SK-N-DZ (cell line): ENCODE measurements around the gene RAB2B.
"Not testable (repeated sequence)": the region's sequence is repeated elsewhere in the genome, so short reads cannot be mapped to it uniquely, and the experiment has no call there.

Experiments used
- DNase-seq: peaks from one replicate; pipeline ENCODE4 v3.0.0-alpha.2; 2015; ENCODE audit warnings: low spot score

Gene RAB2B

DNA sequence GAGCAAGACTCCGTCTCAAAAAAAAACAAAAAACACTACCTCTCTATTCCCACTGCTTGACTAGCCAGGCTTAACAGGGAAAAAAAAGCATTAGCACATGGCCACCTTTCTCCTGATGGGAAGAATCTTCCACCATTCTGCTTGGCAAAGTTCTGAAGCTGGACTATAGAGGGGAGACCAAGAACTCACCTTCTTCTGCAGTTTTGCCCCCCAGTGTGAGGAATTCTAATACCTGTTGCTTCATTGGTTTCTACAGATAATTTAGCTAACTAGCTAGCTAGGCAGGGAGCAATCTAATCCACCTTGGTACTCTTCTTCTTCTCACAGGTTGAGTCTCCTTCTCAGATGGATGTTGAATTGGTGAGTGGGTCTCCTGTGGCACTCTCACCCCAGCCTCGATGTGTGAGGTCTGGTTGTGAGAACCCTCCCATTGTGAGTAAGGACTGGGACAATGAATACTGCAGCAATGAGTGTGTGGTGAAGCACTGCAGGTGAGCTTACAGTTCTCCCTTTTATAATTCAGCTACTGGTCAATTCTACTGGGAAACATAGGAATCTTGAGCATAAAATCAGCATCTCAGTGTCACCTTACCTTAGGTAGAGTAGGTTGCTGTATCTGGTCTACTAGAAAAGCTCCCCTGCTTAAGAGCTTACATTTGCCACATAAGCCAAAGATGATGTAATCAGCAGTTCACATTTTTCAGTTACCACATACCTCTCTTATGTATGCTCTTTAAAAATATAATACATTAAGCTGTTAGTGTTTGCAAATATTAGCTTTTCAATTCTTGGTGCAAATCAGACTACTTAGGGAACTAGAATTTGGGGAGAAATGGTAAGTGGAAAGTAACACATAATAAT lies 18.4 kb upstream of the RAB2B start:
- no peak for DNase-seq

DNA sequence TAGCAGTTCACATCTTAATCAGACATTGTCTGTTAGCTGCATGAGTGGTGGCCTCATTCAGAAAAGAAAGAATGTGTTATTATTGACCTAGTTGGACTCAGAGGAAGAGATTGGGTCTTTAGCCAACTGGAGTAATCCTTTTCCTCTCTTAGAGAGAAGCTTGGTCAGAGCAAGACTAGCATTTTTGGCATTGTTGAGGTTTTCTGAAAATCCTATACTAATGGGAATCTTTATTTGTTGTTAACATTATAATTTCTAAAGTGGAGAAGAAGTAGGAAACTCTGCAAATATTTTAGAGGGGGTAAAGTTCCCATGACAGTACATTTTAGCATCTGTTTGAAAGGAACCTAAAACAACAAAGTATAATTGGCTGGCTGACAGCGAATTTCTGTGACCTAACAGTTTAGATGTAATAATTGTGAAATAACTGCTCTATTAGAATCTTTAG lies 9.9 kb upstream of the RAB2B start:
- DNase-seq = no peak

DNA sequence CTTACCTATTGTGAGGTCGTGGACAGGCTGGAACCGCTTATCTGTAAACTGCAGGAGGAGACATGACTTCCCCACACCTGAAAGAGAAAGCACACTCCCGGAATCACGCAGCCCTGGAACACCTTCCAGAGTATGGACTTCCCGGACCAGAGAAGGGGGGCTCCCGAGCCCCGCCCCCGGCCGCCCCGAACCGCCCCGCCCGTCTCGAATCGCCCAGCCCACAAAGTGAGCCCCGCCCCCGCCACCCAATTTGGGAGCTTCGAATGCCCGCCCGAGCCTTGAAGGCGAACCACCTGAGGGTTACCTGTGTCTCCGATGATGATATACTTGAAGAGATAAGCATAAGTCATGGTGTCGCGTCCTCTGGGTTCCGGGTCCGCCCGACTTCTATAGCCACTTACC lies 235 bp downstream of the RAB2B start:
- no peak for DNase-seq

DNA sequence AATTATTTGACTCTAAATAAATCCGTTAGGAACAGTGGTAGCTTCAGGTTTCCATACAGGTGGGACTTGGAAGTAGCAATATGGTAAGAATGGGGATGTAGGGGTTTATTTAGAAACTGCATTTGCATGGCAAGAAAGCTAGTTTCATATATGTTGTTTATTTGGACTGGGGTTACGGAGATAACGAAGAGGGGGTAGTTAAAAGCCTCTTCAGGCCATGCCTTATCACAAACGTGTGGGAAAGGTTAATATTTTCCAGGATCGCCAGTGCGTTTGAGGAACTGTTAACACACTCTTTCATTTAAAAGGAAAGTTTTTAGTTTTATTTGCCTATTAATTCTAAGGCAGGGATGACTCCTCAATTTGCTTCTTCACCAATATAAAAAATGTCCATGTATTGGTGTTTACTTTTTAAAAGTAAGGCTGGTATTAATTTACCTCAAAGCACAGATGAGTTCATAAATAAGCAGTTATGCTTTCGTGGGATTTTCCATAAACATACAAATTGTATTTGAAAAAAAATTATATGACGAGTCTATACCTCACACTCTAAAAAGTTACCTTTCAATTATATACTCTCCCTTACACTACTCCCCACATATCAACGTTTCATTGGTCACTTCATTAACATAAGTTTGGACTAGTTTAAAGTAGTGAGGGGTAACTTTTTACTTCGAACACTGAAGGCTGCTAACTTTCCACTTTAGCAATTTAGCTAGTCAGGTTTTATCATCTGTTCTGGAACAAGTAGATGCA lies 814 bp downstream of the RAB2B start:
- no peak for DNase-seq

DNA sequence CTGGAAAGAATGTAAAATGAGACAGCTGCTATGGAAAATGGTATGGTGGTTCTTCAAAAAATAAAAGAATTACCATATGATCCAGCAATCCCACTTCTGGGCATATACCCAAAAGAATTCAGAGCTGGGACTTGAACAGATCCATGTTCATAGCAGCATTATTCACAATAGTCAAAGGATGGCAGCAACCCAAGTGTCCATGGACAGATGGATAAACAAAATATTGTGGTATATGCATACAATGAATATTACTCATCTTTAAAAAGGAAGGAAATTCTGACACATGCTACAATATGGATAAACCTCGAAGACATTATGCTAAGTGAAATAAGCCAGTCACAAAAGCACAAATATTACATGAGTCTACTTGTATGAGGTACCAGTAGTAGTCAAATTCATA lies 9.1 kb downstream of the RAB2B start:
- no peak for DNase-seq

DNA sequence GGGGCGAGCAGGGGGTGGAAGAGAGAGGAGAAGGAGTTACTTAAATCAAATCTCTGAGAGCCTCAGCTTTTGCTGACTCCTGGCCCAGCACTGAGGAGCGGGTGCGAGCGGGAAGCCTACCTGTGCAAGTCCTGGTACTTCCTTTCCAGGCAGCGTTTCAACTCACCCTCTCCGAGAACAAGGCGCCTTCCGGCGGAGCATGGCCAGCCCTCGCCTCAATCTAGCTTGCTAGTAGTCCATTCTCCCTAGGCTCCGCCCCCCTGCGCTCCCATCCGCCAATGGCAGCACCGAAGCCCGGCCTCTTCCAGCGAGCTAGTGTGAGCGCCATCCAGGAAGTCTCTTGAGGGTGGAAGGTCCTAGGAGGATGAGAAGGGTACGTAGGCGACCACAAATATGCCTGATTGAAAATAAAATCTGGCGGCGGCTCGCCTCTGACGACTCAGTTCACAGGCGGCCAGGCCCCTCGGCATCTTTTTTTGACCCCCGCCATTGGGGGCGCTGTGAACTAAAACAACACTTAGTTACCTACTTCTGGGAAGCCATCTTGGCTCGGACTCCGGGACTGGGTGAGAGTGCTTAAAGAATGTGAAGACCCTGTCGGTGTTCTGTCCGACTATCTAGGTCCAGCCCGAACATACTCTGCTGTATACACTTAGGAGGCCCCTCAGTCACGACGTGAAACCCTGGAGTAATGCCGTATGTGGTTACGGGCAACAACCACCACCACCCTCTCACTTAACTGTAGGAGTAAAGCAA lies 20.7 kb downstream of the RAB2B start, which contains the start of gene CHD8:
Gene CHD8, minus strand, starts transcription at position 212 of the 756 bp plus-strand sequence. CDS start 24,480 bp downstream, outside the sequence.
- peak; percentile 100 for DNase-seq

DNA sequence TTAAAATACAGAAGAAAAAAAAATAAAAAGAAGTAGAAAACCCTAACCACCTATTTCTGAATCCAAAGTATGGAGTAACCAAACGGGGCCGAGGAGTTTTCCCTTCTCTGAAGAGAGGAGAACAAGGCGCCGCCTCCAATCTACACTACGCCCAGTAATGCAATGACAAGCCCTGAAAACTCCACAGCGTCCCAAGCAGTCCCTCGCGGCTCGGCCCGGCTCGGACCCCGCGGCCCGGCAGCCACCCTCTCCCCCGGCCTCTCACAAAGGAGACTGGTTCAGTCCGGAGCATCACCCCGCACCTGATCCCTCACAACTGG lies 21.2 kb downstream of the RAB2B start:
- DNase-seq = no peak

DNA sequence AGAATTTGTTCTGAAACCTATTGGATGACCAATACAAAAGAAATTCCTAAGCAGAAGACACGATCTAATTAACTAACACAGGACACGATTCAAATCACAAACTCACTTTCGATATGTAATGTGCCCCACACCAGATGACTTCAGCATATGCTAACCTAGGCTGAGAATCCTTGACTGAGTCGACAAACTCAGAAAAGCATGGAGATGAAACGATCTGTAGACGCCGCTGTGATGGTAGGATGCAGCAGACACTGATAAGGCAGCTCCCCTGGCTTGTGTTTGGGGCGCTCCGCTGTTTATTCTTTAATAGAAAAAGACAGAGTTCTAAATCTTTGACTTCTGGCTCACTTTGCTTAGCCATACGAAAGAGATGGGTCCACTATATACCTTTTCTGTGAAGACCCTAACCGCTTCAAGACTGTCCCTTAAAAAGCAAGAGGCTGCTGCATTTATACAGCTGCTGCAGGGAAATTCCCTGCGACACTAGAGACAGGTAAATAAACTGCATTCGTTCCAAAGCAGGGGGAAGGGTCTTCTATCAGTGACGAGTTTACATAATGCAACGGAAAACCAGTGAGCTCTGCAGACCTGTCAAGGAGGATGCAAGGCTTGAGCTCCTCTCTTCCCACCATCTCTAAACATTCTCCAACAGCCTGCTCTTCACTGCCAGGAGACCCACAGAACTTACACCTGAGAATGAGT lies 21.8 kb downstream of the RAB2B start:
- peak; percentile 10 for DNase-seq

DNA sequence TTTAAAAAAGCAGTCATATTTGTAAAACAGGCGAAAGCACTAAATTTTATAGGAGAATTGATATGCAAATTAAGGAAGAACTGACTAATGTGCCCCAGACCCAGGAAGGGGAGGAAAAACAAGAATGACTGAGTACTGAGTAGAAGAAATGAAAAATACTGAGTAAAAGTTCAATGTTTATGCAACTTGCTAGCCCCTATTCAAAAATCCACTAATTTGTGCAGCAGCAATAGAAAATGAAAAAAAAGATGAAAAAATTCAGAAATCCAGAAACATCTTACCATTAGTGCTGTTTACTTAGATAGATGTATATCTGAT lies 26.9 kb downstream of the RAB2B start:
- DNase-seq = no peak

DNA sequence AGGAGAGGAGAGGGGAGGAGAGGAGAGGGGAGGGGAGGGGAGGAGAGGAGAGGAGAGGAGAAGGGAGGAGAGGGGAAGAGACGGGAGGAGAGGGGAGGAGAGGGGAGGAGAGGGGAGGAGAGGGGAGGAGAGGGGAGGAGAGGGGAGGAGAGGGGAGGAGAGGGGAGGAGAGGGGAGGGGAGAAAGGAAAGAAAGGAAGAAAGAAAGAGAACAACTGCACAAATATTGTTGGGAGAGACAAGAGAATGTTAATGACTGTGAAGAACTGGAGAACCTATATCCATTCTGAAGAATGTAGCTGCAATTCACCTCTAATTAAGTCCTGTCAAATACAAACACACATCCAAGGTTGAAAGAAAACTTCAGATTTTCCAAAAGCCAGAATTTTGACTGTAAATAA lies 34.1 kb downstream of the RAB2B start:
- not testable (repeated sequence) for DNase-seq

DNA sequence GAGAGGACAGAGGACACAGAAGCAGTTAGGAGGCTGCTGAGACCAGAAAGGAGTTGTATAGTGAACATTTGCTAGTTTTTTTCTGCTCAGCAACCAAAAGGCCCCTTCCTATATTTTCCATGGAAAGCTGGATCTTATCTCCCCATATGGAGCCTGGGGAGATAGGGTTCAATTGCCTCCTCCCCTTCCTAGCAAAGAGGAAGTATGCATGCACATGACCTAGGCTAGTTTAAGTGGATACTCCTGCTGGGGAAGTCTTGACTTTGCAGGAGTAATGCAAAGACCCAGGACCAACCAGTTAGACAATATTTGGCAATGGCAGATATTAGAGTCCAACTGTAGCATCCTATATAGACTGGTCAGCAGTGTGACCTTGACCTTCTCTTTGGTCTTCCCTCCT lies 35.9 kb downstream of the RAB2B start:
- no peak for DNase-seq

DNA sequence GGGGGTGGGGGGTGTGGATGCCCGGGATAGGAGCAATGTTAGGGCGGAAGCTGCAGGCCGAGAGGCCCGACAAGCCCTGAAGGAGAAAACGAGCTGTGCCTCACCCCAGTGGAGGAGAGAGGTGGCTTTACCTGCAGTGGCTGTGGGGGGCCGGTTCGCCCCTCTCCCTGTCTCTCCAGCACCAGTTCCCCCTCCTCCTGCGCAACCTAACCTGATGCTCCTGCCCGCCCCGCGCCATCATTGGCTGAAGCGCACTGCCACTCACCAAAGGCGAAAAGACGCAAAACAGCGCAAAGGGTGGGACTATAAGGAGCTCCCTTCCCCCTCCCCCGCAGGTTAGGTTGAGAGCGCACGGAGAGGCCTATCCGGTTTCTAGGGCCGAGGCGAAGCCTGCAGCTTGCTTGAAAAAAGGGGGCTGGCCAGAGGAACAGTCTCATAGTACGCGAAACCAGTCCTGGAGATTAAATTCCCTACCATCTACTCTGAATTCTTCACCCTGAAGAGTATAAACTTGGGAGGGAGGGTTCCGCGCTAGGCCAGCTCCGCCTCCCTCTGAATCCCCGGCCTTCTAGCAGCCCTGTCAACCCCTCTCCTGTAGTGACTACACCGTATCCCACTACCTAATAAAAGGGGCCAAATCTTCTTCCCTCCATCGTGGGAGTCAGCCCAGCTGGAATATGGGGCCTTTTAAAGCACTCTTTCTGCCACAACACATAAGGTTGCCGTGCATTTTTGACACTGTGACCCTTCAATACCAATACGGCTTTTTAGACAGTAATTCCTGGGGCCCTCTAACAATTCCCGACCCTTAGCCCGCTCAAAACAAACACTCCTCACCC lies 39.5 kb downstream of the RAB2B start:
- peak; percentile 98 for DNase-seq

DNA sequence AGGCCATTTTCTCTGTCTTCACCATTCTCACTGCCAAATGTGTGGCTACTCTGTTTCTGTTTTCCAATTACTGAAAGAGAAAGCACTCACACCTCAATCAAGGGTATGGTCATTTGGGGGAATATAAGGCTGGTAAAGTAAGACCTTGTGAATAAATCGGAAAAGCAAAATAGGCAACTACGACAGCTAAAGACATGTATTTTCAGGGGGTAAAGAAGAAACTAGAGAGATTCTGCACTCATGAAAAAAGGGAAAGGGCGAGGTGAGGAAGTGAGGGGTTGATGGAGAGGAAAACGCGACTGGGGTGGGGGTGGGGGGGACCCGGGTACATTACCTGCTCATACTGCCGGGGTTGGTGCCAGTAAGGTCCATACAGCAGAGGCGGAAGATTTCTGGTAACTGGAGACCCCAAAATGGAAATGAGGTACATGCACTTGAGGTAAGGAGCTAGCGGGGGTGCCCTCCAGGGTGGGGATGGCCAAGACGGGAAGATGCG lies 40.1 kb downstream of the RAB2B start:
- no peak for DNase-seq

DNA sequence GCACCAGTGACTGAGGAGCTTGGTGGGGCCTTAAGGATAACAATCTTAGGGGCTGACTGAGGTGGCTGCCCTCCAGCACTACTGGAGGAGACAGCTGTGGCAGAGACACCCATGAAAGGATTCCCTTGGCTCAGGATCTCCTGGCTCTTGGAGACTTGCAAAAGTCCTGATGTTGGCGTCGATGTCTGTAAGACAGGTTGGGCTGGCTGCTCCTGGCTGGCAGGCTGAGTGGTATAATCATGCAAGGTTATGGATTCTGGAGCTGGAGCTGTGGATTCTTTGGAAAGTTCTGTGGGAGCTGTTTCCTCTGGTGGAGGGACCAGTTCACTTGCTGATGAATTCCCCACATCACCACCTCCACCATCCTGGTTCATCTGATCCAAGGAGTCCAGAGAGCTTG lies 45.6 kb downstream of the RAB2B start:
- DNase-seq = no peak

DNA sequence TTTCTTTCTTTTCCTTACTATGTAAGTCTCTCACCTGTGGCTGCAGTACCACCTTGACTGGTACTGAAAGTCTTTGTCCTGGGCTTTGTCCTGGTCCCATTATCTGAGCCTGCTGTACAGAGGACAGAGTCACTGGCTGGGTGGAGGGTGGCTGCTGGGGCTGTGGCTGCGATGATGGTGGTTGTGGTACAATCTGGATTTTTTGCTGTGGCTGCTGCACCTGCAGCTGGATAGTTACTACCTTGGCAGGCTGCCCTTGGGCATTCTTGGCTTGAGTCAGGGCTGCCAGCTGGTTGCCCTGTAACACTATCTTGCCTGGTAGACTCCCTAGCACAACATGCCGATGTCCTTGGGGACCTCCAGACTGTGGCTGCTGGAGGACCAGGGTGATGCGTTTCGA lies 47.8 kb downstream of the RAB2B start:
- no peak for DNase-seq

DNA sequence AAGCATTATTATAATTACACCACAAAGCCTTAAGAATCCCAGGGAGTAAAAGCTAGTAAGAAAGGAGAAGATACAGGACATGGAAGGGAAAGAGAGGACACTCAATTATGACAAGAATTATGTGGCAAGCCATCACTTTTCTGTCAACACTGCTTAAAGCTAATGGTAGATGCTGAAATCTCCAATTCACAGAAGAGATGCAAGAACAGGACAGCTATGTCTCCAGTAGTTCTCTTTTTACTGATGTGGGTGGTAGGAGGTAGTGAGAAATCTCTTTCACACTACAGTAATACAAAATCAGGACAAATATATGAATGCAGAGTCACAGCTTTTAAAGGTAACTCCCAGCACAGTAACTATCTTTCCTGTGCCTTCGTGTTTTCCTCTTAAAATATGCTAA lies 50.1 kb downstream of the RAB2B start:
- no peak for DNase-seq

DNA sequence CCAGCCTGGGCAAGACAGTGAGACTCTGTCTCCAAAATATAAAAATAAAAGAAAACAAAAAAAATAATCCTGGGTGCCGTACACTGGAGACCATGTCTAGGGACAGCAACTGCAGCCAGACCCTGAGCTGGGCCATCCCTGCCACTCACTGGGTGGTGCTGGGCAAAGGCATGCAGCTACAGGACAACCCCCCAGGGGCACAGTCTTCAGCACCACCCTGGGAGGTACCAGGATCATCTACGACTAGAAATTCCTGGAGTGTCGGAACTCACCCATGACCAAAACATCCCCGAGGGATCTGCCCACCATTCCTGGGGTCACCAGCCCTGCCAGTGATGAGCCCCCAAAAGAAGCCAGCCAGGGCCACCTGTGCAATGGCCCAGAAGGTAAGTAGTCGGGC lies 57.2 kb downstream of the RAB2B start:
- DNase-seq = no peak

DNA sequence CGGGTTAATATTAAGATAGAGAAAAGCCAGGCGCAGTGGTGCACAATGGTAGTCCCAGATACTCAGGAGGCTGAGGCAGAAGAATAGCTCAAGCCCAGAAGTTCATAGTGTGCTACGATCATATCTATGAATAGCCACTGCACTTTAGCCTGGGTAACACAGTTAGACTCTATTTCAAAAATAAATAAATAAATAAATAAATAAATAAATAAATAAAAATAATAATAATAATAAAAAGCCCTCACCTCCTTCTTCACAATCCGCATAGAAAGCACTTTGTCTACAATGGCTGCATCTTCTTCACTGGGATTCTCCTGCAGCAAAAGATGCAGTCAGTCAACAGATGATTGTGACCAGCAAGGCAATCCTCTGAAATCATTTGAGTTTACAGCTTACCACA lies 61.4 kb downstream of the RAB2B start:
- DNase-seq = no peak

DNA sequence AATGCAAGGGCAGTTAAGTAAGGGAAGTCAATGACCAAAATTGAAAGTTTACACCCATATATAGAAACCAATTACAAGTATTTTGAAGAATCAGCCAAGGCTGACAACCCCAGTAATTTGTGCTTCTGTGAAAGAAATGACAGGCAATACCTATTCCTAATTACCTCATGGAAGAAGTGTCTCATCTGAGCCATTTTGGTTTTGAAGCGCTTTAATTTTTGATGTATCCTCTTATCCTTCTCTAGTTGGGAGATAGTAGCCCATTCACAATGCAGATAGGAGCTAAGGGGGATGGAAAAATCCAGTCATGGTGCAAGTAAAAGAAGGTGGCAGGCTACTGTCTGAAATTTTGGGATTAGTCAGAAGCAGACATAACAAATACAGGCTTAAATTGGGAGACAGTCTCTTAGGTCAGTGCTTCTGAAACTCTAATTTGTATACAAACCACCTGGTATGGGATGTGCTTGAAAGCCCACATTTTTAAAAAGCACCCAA lies 62.6 kb downstream of the RAB2B start:
- no peak for DNase-seq
